HTERT RPE-1 (cell line): ENCODE measurements around the gene CPN2.

Experiments used
- in situ Hi-C: fragments of 300-500 bp; cut with MboI; formaldehyde crosslinking; loops from 4 replicates; pipeline ENCODE4 v1.14.3; 2020; ENCODE audit warnings: low sequenced_read_pairs

CPN2 gene

DNA sequence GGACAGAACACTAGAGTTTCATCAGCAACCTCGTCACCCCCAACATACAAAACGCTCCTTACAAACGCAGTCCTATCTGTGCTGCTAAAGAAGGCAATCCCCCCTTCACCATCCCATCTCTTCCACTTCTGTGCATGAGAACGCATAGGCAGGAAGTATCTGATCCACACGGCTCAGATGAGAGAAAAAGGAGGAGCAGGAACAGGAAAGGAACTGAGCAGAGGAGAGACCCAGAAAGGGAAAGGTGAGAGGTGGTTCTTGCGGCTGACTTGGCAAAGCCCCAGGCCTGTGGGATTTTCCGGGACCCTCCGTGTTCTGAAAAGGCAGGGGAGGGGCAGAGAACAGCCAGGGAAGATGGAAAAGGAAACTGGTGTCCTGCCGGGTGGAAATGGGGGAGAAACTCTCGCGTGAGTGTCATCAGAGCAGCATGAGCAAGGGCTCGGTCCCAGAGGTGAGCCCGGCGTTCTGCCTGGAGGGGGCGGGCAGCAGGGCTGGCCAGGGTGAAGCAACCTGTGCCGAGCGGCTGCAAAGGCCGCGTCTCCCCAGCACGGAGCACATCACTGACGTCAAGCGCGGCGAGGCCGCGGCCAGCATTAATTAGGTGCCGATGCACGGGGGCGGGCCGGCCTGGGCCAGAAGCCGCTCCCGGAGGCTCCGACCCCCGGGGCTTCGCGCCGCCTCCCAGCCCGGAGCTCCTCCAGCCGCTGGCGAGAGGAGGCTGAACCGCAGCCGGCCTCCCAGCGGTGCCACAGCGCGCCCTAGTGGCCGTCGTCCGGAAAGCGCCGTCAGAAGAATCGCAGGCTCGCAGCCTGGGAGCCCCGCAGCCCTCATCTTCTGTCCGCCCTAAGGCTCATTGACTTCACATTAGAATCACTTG, 35.8 kb downstream of the CPN2 start:
- in situ Hi-C loops = no loop called here

DNA sequence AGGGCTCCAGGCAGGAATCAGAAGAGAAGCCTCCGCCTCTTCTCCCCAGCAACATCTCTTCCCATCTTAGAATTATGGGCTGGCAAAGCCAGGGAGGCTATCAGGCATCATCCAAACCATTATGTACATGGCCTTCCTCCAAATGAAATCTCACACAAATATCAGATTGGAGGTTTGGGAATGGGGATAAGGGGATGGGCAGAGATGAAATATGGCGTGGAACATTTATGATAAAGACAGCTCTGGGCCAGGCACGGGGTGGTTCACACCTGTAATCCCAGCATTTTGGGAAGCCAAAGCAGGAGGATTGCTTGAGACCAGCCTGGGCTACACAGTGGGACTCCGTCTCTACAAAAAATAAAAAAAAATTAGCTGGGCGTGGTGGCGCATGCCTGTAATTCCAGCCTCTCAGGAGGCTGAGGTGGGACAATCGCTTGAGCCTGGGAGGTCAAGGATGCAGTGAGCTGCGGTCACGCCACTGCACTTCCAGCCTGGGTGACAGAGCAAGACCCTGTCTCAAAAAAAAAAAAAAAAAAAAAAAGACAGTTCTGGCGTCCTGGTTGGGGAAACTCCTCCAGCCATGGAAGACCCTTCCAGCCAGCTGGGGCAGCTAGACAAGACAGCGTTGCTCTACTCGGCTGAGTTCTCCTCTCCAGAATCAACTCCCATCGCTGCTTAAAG, 36.6 kb downstream of the CPN2 start:
- in situ Hi-C loops = no loop called here

DNA sequence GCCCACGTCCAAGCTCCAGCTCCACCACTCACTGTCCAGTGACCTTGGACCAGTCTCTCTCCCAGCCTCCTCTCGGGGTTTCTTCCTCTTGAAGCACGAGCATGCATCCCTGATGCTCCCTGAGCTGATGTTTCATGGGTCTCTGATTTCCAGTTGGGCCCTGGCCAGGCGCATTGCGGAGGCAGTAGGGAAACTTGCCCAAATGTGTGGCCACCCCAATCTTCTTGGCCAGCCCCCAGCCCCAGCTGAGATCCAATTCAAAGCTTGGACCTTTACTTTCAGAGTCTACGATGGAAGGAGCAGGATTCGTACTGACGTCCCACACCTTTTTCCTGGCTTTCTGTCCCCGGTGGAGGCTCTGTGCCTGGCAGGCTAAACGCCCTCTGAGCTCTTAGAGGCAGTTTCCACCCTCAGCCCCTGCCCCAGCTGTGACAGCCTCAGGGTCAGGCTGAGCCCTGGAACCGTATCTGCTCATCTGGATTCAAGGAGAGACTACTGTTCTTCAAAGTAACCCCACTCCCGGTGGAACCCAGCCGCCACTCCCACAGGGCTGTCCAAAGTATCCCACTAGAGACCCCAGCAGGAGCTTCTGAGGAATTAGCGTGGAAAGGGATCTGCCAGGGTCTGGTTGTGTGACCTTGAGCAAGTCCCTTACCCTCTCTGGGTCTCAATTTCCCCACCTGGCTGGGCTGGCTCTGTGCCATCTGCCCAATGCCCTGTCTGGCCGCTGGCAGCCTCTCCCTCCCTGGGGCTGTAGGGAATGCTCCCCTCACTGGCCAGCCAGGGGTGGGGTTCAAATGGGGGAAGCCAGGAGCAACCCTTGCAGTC, 37.4 kb downstream of the CPN2 start:
- in situ Hi-C loops = no loop called here

DNA sequence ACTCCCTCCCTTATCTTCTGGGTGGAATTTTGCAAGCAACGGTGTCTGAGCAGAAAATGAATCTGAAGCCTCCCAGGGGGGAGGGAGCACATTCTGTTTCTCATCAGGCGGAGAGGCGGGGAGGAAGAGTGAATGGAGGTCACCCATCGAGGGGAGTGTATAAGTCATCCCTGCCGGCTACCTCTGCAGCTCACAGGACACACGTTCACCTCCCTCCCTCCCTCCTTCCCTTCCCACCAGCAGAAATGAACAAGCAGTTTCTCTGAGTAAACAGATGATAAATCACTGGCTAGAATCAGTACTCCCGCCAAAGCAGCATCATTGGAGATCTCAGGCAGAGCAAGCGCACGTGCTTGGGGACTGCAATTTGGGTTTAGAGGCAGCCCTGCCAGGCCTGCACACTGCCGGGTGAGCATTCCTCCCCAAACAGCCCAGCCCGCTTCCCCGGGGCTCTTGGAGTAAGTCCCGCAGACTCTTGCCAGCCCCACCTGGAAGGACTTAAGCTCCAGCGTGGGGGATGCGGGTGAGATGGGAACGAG, 38.3 kb downstream of the CPN2 start:
- in situ Hi-C loops = no loop called here

DNA sequence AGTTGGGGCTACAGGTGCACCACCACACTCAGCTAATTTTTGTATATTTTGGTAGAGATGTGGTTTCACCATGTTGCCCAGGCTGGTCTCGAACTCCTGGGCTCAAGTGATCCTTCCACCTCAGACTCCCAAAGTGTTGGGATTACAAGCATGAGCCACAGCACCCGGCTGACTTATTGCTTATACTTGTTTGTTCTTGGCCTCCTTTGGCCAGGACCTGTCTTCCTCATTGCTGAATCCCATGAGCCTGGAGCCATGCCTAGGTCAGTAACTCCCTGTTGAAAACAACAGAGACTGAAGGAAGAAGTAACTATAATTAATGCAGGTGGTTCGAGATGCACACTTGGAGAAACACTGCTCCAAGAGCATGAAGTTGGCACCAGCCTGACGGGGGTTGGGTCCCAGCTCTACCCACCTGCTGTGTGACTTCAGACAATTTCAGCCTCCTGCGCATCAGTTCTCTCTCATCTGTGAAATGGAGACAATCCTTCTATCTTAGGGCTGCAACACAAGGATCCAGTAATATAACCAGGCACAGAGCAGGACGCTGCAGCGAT, 38.9 kb downstream of the CPN2 start:
- in situ Hi-C loops = no loop called here

DNA sequence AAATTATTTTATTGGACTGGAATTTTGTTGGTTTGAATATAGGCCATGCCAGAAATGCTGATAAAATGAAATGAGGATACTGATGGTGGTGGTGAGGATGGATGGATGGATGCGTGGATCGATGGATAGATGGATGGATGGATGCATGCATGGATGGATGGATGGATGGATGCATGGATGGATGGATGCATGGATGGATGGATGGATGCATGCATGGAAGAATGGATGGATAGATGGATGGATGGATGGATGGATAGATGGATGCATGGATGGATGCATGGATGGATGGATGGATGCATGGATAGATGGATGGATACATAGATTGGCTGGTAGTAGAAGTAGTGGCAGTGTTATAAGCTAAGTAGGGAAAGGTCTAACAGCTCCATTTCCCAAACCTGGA, 40.1 kb downstream of the CPN2 start:
- in situ Hi-C loops = no loop called here

- in situ Hi-C loops = no loop called here
Measured at GRCh38 chr3:194310060-194310835, 40.9 kb downstream of the CPN2 start.

- in situ Hi-C loops = no loop called here
Measured at GRCh38 chr3:194308601-194309449, 42.3 kb downstream of the CPN2 start.

- in situ Hi-C loops = no loop called here
Measured at GRCh38 chr3:194307849-194308248, 43.3 kb downstream of the CPN2 start.

DNA sequence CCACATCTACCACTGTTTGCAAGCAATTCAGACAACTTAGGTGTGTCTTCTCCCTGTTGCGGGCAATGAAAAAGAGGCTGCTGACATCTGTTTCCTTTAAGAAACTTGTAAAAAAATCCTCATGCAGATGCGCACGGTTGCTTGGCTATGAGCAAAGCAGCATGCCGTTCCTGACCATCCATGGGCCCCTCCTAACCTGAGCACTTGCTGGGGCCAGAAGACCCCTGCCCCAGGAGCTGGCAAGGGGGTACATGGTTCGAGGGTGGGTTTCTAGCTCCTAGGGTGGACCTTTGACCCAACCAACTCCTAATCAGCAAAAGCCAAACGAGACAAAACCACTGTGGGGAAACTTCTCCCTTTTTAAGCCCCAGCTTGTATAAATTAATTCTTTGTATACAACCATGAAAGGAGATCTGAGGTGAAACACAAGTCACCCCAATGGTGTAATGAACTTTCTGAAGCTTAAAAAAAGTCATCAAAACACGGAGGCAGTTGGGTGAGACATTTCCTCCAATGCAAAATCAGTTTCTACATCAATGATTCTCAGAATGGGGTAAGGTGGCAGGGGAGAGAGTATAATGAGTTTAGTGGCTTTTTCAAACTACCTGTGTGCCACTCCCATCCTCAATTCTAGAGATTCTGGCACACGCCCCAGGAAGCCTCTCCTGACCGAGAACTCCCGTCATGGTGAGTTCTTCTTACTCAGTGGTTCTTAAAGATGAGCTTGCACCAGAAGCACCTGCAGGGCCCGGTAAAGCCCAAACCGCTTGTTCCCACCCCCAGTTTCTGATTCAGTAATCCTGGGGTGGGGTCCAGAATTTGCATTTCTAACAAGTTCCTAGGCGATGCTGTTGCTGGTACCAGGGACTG, 44.1 kb downstream of the CPN2 start:
- in situ Hi-C loops = no loop called here

GRCh38 chr3:194306109-194306686, 44.9 kb downstream of the CPN2 start:
- in situ Hi-C loops = no loop called here

DNA sequence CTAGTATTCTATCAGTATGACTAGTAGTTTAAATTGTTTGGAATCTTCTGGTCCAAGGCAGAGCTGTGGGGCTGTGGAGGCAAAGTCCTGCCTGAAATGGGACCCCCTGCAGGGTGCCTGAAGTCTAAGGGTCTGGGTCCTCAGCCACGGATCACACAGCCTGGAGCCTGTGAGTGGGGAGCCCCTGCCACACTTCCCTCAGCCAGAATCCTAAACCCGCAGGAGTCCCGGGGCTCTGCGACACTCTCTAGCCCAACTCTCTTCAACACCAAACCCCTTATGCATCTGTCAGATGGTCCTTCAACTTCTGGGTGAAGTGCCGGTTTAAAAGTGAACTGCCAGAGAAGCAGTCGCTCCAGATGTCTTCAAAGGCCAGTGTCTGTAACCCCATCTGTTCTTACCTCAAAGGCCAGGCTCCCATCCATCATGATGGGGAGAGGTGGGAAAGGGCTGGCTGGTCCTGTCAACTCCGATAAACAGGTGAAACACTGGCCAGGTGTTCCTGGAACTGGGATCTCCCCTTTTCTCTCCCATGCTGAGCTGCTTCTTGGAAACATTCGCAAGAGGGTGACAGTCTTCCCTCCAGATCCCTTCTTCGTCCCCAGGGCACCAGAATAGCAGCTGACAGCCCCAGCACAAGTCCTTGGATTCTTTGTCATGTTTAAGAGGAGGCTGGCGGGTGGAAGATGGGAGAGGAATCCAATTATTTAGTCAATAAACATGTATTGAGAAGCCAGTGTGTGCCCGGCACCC, 45.6 kb downstream of the CPN2 start:
- in situ Hi-C loops = no loop called here

DNA sequence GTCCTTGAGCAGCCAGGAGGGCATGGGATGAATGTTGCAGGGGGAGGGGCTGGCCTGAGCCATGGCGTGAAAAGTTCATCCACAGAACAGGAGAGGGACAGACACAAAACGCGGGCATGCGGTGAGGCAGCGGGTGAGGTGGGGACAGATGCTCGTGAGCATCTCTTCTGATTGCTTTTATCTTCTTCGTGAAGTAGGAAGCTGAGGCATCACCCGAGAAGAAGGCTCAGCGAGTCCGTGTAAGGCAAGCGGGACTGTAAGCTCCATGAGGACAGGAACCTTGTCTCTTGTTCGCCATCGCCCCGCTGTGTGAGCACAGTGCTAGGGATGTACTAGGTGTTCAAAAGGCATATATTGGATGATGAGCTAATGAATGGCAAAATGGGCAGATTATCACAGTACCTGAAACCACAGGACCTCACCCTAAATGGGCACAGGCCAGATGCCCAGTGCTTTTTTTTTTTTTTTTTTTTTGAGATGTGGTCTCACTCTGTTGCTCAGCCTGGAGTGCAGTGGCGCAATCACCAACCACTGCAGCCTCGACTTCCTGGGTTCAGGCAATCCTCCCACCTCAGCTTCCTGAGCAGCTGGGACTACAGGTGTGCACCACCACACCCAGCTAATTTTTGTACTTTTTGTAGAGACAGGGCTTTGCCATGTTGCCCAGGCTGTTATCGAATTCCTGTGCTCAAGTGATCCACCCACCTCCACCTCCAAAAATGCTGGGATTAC, 46.8 kb downstream of the CPN2 start:
- in situ Hi-C loops = no loop called here

DNA sequence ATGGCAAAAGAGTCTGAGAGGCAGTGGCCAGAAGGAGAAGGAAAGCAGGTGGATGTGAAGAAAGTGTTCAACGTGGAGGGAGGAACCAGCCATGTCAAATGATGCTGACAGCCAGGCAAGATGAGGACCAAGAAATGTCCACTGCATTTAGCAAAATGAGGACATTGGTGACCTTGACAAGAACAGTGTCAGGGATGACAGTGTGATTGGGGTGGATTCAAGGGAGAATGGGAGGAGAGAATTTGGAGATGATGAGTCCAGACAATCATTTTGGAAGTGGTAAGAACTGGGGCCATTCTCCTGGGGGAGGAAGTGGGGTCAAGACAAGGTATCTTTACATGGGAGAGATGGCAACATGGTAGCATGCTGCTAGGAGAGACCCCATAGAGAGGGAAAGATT, 47.4 kb downstream of the CPN2 start:
- in situ Hi-C loops = no loop called here

GRCh38 chr3:194301730-194302129, 49.4 kb downstream of the CPN2 start:
- in situ Hi-C loops = no loop called here

DNA sequence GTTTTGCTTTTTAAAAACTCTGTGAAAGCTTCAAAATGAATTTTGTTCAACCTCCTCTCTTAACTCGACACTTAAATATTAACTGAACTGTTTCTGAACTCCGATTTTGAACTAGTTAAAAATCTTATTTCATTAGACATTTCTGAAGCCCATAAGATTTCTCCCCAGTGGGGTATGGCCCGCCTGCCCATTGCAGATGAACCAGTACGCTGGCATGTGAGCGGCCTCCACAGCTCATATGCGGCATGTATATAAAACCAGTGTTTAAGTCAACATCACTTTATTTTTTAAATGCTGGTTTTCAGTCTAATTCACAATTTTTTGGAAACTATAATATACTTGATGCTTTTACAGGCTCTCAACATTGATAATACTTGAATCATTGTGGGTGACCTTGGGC, 50.2 kb downstream of the CPN2 start:
- in situ Hi-C loops = no loop called here

DNA sequence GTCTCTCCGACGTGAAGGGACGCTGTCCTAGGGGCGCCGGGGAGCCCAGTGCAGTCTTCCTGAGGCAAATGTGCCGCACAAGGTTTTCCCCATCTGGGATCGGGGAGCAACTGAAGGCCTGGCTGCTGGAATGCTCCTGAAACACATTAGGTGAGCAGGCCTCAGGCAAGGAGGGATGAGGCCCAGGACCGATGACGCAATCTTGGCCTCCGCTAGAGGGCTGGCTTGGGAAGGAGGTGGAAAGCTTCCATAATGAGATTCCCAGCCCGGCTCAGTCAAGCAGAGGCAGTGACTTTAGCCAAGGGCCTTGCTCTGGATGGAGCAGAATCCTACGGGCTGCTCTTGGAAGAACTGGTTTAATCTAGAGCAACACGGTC, 50.8 kb downstream of the CPN2 start:
- in situ Hi-C loops = no loop called here
